ENCODE data around the gene TOLLIP.

TOLLIP gene

DNA sequence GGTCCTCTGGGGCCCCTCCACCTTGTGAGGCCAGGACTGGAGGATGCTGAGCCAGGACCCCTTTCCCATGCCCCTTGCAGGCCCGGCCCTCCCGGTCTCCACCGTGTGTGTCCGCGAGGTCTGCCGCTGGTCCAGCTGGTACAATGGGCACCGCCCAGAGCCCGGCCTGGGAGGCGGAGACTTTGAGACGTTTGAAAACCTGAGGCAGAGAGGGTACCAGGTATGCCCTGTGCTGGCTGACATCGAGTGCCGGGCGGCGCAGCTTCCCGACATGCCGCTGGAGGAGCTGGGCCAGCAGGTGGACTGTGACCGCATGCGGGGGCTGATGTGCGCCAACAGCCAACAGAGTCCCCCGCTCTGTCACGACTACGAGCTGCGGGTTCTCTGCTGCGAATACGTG is 68.7 kb downstream of the TOLLIP start:
- DNase-seq, result no peak

- no peak for DNase-seq
Measured at GRCh38 chr11:1239596-1240205, 69.7 kb downstream of the TOLLIP start.

DNA sequence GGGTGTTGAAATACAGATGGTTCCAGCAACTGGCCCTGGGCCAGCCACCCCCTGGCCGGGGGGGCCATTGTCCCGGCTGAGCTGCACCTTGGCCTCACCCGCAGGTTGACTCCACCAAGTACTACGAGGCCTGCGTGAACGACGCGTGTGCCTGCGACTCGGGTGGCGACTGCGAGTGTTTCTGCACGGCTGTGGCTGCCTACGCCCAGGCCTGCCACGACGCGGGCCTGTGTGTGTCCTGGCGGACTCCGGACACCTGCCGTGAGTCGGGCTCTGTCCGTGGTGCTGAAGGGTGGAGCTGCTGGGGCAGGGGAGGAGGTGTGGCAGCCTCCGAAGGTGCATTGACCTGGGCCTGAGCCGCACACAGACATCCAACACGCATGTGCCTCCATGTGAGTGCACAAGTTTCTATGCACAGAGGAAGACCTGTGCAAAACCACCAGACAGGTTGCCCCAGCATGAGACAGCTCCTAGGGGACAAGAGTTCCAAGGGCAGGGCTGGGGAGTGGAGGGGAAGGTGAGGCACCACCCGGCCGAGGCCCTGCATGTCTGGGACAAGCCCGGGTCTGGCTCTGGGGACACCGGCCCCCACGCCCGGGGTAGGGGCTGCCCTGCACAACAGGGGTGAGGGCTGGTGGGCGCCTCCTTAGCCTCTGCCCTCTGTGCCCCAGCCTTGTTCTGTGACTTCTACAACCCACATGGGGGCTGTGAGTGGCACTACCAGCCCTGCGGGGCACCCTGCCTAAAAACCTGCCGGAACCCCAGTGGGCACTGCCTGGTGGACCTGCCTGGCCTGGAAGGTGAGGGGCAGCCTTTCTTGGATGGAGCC is 70.5 kb downstream of the TOLLIP start:
- DNase-seq, result no peak

GRCh38 chr11:1237851-1238250 is 71.6 kb downstream of the TOLLIP start:
- DNase-seq, result no peak

DNA sequence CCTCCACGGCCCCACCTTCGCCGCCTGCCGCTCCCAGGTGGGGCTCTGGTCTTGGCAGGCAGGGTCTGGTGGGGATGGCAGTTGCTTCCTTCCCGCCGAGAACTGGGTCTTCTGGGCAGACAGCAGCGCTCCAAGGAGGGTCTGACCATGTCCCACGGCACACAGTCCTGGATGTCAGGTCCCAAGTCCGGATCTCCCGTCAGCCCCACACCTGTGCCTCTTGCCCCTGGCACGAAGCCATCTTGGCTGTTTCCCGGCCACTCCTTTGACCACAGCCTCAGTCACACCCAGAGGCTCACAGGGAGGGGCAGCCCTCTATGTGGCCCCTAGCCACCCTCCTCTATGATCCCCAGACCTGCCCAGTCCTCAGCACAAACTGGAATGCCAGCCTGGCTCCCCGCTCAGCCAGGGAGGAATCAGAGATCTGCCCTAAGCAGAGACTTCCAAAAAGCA is 72.3 kb downstream of the TOLLIP start:
- DNase-seq, result no peak

DNA sequence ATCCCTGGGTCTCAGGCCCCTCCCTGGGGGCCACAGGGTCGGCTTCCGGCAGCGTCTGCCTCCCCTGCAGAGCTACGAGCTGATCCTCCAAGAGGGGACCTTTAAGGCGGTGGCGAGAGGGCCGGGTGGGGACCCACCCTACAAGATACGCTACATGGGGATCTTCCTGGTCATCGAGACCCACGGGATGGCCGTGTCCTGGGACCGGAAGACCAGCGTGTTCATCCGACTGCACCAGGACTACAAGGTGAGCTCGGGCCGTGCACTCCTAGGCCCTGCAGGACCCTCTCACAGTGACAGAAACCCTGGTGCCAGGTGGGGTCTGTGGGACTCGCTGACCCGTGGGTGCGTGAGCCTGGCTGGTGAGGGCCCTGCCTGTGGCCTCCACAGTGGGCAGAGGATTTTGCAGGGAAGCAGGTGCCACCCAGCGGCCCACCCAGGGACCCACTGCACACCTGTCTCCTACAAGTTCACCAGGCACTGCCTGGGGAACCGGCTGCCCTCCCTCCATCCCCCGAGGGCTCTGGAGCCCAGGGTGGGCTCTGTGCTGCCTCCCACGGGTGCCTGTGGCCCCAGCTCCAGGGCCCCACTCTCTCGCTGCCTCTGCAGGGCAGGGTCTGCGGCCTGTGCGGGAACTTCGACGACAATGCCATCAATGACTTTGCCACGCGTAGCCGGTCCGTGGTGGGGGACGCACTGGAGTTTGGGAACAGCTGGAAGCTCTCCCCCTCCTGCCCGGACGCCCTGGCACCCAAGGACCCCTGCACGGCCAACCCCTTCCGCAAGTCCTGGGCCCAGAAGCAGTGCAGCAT is 72.9 kb downstream of the TOLLIP start:
- no peak for DNase-seq

- DNase-seq, result no peak
Measured at GRCh38 chr11:1235901-1236315, 73.5 kb downstream of the TOLLIP start.

DNA sequence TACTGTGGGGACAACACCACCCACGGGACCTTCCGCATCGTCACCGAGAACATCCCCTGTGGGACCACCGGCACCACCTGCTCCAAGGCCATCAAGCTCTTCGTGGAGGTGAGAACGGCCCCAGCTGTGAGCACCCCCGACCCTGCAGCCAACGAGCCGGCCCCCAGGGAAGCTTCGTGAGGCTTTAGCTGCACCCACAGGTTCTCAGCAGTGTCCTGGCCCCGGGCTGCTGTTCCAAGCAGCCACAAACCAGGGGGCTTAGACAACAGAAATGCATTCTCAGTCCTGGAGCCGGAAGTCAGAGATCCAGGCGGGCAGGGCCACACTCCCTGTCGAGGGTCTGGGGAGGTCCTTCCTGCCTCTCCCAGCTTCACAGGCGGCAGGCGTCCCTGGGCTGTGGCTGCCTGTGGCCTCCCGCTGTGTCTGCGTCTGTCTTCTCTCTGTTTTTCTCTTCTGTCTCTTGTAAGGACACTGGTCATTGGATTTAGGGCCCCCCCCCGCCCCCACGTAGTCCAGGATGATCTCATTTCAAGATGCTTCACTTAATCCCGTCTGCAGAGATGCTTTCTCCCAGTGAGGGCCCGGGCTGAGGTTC is 74.0 kb downstream of the TOLLIP start:
- no peak for DNase-seq

DNA sequence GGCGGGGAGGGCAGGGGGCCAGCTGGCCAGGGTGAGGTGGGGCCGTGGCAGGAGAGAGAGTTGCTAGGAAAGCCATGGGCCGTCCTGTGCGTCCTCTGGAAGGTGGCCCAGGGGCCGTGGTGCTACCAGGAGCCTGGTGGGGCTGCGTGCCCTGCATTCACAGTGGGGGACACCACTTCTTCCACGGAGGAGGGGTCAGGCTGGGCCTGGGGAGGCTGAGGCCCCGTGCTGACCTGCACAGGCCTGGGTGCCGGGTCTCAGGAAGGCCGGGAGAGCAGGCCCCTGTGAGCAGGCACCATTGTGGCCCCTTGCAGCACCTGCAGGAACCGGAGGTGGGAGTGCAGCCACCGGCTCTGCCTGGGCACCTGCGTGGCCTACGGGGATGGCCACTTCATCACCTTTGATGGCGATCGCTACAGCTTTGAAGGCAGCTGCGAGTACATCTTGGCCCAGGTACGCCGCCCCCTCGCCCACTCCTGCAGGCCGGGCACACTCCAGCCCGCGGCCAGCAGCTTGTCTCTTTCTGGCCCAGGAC is 74.6 kb downstream of the TOLLIP start:
- DNase-seq, result no peak

- no peak for DNase-seq
Measured at GRCh38 chr11:1234054-1234720, 75.2 kb downstream of the TOLLIP start.

GRCh38 chr11:1233351-1234053 is 75.9 kb downstream of the TOLLIP start:
- DNase-seq, result no peak

GRCh38 chr11:1232883-1233321 is 76.5 kb downstream of the TOLLIP start:
- no peak for DNase-seq

DNA sequence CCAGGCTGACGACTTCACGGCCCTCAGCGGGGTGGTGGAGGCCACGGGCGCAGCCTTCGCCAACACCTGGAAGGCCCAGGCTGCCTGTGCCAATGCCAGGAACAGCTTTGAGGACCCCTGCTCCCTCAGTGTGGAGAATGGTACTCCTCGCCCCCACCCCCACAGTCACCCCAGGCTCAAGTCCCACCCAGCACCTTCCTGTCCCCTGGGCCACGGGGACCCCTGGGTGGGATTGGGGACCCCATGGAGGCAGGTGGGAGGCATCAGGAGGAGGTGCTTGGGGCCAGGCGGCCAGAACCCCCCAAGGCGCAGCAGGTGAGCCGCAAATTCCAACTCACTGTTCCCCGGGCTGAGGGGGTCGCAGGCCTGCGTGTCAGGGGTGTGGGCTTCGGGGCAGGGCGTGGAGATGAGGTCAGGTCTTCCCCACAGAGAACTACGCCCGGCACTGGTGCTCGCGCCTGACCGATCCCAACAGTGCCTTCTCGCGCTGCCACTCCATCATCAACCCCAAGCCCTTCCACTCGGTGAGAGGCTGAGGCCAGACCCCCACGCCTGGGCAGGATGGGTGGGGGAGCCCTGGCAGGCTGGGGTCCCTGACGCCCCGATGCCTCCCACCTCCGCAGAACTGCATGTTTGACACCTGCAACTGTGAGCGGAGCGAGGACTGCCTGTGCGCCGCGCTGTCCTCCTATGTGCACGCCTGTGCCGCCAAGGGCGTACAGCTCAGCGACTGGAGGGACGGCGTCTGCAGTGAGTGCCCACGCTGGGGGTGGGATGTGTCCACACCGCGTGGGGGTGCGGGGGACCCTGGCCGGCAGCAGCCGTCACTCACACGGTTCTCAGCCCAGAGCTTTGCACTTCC is 77.2 kb downstream of the TOLLIP start:
- DNase-seq, result no peak

GRCh38 chr11:1231396-1232020 is 77.9 kb downstream of the TOLLIP start:
- DNase-seq, result no peak

GRCh38 chr11:1230456-1231395 is 78.7 kb downstream of the TOLLIP start:
- no peak for DNase-seq

DNA sequence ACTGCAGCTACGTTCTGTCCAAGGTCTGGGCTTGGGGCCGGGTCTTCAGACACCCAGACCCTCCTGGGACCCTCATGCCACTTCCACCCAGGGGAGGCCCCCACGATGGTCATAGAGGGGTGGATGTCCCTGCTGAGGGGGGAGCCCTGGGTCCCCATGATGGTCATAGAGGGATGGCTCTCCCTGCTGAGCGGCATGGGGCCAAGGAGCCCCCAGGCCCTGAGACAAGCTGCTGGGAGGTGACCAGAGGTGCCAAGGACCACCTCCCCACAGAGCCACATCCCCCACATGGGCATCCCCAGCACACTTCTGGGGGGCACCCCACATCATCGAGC is 79.3 kb downstream of the TOLLIP start:
- DNase-seq, result no peak

DNA sequence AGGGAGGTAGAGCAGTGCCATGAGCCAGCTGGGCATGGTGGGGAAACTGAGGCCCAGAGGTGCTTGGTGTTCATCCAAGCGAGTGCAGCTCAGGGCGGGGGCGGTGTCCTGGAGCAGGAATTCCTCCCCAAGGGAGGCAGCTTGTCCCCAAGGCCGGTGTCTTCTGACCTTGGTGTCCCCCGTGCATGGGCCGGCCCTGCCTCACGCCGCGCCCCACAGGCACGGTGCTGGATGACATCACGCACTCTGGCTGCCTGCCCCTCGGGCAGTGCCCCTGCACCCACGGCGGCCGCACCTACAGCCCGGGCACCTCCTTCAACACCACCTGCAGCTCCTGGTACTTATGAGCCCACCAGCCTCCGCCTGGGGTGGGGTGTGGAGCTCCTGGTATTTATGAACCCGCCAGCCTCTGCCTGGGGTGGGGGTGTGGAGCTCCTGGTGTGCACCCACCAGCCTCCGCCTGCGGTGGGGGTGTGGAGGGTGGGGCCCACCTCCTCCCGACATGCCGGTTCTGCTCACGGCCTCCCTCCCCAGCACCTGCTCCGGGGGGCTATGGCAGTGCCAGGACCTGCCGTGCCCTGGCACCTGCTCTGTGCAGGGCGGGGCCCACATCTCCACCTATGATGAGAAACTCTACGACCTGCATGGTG is 79.8 kb downstream of the TOLLIP start:
- no peak for DNase-seq

DNA sequence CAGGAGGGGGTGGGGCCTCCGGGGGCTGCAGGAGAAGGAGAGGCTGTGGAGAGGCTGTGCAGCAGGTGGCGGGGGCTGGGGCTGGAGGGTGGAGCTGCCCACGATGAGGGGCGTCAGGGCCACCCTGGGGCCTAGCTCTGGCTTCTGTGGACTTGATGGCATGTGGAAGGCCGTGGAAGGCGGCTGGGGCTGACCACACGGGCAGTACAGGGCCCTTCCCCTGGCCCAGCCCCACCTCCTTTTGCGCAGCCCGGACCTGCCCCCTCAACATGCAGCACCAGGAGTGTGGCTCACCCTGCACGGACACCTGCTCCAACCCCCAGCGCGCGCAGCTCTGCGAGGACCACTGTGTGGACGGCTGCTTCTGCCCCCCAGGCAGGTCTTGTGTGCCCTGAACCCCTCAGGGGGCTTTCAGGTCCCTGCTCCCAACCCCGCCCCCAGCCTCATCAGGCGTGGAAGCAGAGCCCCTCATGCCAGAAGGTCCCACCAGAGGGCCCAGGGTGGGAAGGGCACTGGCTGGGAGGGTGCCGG is 80.4 kb downstream of the TOLLIP start:
- no peak for DNase-seq

Data from GDM1 (cell line).